Stimulated activated CD4-positive, alpha-beta T cell treated with anti-CD3 and anti-CD28 coated beads, Interleukin-4, amount 100 ng/mL, for 1 hour (primary cell): ENCODE data around the gene PRPH.
"Not testable (repeated sequence)": the region's sequence is repeated elsewhere in the genome, so short reads cannot be mapped to it uniquely, and the experiment has no call there.

Experiments used
- DNase-seq: peaks from one replicate; pipeline ENCODE4 v3.0.0-alpha.2; 2020

Gene PRPH

DNA sequence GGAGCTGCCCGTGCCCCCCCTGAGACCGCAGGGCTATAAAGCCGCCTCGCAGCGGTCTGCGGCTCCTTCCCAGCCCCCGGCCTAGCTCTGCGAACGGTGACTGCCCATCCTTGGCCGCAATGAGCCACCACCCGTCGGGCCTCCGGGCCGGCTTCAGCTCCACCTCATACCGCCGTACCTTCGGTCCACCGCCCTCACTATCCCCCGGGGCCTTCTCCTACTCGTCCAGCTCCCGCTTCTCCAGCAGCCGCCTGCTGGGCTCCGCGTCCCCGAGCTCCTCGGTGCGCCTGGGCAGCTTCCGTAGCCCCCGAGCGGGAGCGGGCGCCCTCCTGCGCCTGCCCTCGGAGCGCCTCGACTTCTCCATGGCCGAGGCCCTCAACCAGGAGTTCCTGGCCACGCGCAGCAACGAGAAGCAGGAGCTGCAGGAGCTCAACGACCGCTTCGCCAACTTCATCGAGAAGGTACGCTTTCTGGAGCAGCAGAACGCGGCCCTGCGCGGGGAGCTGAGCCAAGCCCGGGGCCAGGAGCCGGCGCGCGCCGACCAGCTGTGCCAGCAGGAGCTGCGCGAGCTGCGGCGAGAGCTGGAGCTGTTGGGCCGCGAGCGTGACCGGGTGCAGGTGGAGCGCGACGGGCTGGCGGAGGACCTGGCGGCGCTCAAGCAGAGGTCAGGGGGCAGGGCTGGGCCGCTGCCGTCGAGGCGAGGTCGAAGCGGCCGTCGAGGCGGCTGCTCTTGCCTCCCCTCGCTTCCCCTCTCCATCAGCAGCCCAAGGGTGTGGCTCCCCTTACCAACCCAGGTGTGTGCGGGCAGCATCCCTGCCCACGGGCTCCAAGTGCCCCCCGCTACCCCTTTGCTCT is at the start of gene PRPH:
PRPH (plus strand) TSS at position 66 of the 855 bp plus-strand sequence; CDS start at position 120, 54 bp downstream.
- DNase-seq = no peak

DNA sequence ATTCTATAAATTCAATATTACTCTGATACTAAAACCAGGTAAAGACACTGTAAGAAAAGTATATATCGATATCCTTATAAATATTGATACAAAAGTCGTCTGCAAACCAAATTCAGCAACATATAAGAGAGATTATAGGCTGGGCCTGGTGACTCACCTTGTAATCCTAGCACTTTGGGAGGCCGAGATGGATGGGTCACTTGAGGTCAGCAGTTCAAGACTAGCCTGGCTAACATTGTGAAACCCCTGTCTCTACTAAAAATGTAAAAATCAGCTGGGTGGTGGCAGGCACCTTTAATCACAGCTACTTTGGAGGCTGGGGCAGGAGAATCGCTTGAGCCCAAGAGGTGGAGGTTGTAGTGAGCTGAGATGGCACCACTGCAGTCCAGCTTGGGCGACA is 43.6 kb upstream of the PRPH start:
- DNase-seq = no peak

DNA sequence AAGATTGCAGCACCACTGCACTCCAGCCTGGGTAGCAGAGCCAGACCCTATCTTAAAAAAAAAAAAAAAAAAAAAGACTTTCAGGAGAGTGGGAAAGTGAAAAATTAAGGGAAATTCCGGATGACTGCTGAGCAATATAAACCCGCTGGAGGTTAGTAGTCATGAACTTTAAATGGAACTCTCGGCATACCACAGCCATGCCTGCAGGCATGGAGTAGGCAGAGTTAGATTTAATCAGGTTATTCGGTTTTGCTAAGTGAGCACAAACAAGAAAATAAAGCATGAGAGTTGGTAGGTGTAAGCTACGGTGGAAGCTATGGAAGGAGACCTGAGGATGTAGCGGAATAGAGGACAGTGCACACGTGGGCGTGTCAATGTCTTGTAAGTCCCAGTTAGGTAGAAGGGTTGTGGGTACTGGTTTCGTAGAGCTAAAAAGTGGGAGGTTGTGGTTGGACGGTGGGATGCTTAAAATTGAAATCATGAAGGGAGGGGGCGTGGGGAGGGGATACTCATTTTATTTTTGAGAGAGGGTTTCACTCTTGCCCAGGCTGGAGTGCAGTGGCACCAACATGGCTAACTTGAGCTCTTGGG is 41.8 kb upstream of the PRPH start:
- DNase-seq = no peak

DNA sequence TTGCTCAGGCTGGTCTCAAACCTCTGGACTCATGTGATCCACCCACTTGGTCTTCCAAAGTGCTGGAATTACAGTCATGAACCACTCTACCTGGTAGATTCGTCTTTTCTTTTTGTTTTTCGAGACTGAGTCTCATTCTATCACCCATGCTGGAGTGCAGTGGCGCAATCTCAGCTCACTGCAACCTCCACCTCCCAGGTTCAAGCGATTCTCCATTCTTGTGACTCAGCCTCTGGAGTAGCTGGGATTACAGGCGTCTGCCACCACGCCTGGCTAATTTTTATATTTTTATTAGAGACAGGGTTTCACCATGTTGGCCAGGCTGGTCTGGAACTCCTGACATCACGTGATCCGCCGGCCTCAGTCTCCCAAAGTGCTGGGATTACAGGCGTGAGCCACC is 39.5 kb upstream of the PRPH start:
- not testable (repeated sequence) for DNase-seq

DNA sequence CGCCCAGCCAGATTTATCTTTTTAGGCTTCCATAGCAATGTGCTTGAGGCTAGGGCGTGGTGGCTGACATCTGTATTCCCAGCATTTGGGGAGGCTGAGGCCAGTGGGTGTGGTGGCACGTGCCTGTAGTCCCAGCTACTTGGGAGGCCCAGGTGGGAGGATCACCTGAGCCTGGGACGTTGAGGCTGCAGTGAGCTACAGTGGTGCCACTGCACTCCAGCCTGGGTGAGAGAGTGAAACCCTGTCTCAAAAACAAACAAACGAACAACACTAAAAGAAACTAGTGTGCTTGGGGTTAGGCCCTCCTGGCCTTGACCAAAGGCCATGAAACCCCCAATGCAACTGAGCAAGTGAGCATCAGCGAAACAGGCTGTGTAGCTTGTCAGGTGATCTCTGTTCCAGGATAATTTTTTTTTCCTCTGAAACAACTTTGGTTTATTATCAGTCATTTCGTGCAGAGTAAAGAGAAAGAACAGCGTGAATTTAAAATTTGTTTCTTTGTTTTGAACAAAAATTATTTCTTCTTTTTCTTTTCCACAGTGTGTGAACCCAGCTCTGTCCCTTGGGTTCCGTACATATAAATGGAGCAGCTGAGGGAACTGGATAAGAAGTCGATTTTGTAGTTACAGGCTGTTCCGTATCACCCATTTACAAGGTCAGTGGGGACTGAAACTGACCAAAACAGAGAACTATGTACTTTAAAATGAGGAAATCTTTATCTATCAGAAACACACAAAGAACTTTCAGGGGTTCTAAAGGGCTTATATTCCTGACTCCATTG is 38.9 kb upstream of the PRPH start:
- no peak for DNase-seq

DNA sequence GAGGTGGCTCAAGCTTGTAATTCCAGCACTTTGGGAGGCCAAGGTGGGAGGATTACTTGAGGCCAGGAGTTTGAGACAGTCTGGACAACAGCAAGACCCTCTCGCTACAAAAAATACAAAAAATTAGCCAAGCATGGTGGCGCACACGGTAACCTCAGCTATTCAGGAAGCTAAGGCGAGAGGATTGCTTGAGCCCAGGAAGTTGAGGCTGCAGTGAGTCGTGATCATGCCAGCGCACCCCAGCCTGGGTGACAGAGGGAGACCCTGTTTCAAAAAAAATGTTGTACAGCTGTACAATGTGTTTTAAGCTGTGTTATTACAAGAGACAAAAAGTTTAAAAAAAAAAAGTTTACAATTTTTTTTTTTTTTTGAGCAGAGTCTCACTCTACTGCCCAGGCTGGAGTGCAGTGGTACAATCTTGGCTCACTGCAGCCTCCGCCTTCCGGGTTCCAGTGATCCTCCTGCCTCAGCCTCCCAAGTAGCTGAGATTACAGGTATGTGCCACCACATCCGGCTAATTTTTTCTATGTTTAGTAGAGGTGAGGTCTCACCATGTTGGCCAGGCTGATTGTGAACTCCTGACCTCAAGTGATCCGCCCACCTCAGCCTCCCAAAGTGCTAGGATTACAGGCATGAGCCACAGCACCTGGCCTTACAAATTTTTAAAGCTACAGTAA is 37.3 kb upstream of the PRPH start:
- DNase-seq = not testable (repeated sequence)

DNA sequence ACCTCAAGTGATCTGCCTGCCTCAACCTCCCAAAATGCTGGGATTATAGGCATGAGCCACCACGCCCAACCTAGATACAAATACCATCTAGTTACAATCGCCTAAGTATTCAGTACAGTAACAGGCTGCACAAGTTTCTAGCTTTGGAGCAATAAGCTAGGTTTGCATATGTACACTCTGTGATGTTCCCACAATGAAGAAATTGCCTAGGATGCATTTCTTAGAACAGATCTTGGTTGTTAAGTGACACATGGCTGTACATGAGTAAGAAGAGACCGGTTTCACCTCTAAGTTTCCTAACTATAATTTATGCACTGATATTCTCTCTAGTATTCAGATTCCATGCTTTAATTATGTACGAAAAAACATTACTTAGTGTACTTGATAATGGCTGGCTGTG is 35.5 kb upstream of the PRPH start:
- DNase-seq = no peak

DNA sequence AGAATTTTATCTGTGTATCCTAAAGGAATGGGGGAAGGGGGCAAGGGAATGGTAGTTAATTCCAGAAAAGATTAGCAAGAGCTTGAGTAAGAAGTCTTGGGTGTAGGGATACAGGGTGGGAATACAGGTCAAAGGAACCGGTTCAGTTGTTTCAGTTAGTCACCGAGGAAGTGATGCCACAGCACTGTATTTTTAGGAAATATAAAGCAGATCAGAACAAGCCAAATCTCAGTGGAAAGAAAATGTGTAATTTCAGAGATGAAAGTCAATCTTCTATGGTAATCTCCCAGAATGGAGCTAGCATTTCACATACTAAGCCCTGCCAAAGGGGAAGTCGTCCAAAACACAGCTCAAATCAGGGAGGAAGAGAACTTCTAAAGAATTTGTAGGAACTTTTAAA is 34.8 kb upstream of the PRPH start:
- no peak for DNase-seq

DNA sequence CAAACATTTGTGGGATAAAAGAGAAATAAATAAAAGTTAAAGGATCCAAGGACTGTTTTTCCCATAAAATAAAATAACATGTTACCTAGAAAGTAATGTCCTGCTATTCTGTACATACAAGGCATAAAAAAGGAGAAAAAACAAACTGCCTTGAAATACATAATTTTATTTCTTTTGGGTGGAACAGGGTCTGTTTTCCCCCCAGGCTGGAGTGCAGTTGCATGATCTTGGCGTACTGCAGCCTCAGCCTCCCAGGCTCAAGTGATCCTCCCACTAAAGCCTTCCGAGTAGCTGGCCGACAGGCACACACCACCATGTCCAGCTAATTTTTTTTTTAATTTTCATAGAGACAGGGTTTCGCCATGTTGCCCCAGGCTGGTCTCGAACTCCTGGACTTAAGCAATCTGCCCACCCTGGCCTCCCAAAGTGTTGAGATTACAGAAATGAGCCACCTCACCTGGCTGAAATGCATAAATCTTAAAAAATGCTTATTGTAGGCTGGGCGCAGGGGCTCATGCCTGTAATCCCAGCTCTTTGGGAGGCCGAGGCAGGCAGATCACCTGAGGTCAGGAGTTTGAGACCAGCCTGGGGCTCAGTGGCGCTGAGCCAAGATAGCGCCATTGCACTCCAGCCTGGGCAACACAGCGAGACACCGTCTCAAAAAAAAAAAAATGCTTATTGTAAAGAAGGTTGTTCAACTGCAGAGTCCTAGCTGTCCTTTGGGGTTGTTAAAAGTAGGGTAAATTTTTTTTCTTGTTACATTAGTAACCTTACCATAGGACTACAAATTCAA is 34.2 kb upstream of the PRPH start:
- no peak for DNase-seq

DNA sequence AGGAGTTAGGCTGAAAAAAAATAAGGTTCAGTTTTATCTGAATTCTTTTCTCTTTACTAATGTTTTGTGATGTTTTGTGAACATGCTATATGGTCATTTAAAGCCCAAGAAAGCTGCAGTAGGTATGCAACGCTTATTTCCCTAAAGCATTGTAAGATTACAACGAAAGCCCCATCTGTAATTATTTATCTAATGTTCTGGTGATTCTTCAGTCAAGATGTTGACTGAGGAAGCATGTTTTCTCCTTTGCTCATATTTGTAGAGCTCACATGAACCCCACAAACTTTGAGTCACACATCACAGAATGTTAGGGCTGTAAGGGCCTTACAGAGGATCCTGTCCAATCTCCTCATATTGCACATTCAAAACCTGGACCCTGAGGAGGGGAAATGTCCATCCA is 33.2 kb upstream of the PRPH start:
- no peak for DNase-seq

DNA sequence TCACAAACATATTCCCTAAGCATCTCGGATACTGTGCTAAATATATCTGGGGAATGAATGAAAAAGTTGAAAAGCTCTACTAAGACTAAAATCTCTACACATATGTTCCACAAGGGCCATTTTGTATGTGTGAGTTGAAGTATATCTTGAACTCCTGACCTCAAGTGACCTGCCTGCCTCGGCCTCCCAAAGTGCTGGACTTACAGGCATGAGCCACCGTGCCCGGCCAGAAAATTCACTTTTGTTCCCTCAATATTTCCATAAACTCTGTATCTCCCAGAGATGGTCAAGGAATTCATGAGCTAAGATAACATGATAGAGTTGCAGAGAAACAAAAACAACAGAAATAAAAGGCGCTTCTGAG is 31.6 kb upstream of the PRPH start:
- DNase-seq = no peak

DNA sequence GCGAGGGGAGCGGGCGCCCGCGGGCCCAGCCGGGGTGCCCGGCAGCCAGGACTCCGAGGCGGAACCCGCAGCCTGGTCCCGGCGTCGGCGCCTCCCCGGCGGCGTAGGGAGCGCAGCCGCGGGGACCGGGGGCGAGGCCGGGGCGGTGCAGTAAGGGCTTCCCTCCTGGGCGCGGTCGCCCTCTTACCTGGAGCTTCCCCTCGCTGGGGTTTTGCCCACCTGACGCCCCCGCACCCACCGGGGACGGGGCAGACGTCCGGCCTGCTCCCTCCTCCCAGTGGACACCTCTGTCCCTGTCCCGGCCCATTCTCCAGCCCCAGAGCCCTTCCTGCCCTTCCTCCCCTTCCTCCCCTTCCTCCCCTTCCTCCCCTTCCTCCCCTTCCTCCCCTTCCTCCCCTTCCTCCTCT is 30.5 kb upstream of the PRPH start:
- peak; percentile 52 for DNase-seq

DNA sequence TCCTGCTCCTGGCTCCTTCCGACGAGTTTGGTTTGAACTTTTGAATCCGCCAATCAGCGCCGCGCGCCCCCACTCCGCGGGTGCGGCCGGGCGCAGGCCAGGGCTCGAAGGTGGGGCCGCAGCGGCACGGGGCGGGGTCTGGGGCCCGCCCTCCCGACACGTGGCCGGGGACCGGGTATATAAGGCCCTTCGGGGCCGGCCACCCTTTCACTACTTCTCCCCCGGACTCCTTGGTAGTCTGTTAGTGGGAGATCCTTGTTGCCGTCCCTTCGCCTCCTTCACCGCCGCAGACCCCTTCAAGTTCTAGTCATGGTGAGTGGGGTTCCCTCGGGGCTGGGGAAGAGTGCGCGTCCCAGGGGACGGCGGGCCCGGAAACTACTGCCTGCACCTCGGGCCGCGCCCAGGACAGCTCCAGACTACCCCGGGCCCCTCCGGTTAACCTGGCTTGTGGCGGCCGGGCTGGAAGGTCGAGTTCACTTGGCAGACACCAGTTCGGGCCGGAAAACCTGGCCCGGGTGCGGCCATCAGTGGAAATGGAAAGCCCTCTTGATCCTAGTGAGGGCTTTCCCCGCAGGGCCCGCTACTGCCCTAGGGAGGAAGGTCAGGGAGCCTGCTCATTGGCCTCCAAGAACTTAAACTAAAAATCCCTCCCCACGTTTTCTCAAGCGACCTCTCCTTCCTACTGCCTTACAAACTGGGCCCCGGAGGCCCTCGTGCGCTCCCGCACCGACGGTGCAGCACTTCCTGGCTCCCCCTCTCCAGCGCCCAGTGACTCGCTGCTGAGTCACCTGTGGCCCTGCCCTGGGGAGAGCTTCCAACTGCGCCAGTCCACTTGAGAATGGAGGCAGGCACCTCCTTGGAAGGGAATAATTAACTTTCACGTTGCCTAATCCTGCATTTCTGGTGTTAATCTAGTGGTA is 29.8 kb upstream of the PRPH start, which contains the start of gene TUBA1C:
TUBA1C (plus strand) TSS at position 210 of the 920 bp plus-strand sequence; CDS start at position 310, 100 bp downstream.
- peak; percentile 89 for DNase-seq

DNA sequence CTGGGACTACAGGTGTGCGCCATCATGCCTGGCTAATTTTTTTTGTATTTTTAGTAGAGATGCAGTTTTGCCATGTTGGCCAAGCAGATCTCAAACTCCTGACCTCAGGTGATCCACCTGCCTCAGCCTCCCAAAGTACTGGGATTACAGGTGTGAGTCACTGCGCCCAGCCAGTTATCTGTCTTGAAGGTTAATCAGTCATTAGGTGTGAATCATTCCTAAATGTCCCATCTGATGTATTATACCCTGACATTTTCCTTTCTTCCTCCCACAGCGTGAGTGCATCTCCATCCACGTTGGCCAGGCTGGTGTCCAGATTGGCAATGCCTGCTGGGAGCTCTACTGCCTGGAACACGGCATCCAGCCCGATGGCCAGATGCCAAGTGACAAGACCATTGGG is 25.8 kb upstream of the PRPH start:
- not testable (repeated sequence) for DNase-seq

DNA sequence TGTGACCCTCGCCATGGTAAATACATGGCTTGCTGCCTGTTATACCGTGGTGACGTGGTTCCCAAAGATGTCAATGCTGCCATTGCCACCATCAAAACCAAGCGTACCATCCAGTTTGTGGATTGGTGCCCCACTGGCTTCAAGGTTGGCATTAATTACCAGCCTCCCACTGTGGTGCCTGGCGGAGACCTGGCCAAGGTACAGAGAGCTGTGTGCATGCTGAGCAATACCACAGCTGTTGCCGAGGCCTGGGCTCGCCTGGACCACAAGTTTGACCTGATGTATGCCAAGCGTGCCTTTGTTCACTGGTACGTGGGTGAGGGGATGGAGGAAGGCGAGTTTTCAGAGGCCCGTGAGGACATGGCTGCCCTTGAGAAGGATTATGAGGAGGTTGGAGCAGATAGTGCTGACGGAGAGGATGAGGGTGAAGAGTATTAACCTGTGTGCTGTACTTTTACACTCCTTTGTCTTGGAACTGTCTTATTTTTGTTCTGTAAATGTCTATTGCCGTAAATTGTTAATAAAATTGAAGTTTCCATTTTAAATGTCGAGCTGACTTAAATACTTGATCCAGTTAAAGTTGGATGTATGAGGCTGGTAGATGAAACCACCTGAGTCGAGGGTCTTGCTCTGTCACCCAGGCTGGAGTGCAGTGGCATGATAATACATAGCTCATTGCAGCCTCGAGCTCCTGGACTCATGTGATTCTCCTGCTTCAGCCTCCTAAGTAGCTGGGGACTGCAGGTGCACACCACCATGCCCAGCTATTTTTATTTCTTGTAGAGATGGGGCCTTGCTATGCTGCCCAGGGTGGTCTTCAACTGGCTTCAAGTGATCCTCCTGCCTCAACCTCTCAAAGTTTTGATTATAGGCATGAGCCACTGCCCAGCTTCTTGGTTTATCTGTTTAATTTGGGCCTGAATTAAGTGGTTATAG is 21.9 kb upstream of the PRPH start:
- DNase-seq = no peak

DNA sequence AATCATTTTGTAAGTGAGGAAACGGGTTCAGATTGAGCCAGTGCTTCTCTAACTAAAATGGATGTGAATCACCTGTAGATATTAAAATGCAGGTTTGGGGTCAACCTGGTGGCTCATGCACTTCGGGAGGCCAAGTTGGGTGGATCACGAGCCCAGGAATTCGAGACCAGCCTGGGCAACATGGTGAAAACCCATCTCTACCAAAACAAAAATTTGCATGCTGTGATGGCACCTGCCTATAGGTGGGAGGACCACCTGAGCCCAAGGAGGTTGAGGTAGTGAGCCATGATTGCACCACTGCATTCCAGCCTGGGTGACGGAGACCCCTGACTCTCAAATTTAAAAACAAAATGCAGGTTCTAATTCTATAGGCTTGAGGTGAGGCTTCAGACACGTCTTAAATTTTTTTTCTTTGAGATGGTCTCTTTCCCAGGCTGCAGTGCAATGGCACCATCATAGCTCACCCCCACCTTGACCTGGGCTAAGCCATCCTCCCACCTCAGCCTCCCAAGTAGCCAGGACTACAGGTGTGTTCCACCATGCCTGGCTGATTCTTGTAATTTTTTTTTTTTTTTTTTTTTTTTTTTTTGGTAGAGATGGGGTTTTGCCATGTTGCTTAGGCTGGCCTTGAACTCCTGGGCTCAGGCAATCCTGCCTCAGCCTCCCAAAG is 21.1 kb upstream of the PRPH start:
- no peak for DNase-seq

DNA sequence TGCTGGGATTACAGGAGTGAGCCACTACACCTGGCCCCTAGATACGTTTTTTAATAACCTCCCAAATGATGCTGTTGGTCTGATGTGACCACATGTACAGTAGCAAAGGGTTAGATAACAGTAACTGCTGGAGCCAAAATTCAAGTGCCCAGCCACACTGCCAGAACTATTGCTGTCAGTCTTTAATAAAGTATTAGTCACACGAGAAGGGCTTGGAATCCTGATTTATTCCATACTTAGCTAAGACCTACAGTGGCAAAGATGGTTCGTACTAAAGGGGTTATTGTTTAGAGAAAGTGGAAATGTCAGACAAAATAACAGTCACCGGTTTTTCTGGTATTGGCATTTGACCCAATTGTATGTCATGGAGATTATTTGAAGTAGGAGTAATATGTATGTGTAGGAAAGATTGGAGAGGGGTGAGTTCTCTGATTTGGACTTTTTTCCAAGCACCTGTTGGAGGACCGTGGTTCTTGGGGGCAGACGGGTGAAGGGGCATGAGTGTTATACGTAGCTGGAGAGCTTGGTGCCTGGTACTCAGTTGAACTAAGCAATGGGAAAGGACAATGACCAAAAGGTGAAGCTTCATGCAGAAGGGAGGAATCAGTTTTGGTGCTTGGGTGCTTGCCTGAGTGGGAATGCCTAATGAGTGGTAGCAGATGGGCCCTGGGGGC is 20.4 kb upstream of the PRPH start:
- DNase-seq = no peak
